HEK293T (cell line): Measurements from ENCODE around the gene MYEOV.

Experiments used
- CTCF ChIA-PET: fragments of 350-600 bp; formaldehyde crosslinking; extraction: SDS; loops from one replicate; lab custom pipeline; 2021; ENCODE audit warnings: antibody characterized with exemption, inconsistent platforms; lab: Yijun Ruan, JAX
- POLR2A ChIA-PET: fragments of 350-600 bp; formaldehyde crosslinking; extraction: SDS; loops from one replicate; lab custom pipeline; 2020; ENCODE audit warnings: antibody characterized with exemption, inconsistent platforms; lab: Yijun Ruan, JAX
- DNase-seq: peaks from one replicate; pipeline ENCODE4 v3.0.0; 2012; ENCODE audit warnings: mixed read lengths; ENCODE audit errors: extremely low spot score
- ARNT ChIP-seq: fragments of 450-650 bp; IDR thresholded peaks from 2 replicates; pipeline ENCODE4 v1.6.1; 2017; ENCODE audit warnings: mild to moderate bottlenecking
- BHLHE40 ChIP-seq: fragments of 450-650 bp; IDR thresholded peaks from 2 replicates; pipeline ENCODE4 v1.6.1; 2016; ENCODE audit warnings: mild to moderate bottlenecking, moderate library complexity, borderline replicate concordance
- CTBP1 ChIP-seq: fragments of 450-650 bp; IDR thresholded peaks from 2 replicates; pipeline ENCODE4 v1.6.1; 2016; ENCODE audit warnings: borderline replicate concordance
- ELF4 ChIP-seq: fragments of 450-650 bp; IDR thresholded peaks from 2 replicates; pipeline ENCODE4 v1.6.1; 2017; ENCODE audit warnings: antibody characterized with exemption
- FOXA1 ChIP-seq: fragments of 450-650 bp; IDR thresholded peaks from 2 replicates; pipeline ENCODE4 v1.6.1; 2016; ENCODE audit warnings: mild to moderate bottlenecking
- FOXK2 ChIP-seq: fragments of 450-650 bp; IDR thresholded peaks from 2 replicates; pipeline ENCODE4 v1.6.1; 2016; ENCODE audit warnings: mild to moderate bottlenecking
- FOXM1 ChIP-seq: fragments of 450-650 bp; IDR thresholded peaks from 2 replicates; pipeline ENCODE4 v1.6.1; 2017; ENCODE audit warnings: mild to moderate bottlenecking, borderline replicate concordance
- HDGF ChIP-seq: fragments of 450-650 bp; IDR thresholded peaks from 2 replicates; pipeline ENCODE4 v1.6.1; 2017; ENCODE audit warnings: antibody characterized with exemption, borderline replicate concordance
- L3MBTL2 ChIP-seq: fragments of 450-650 bp; conservative IDR thresholded peaks from 2 replicates; pipeline ENCODE4 v1.6.1; 2016; ENCODE audit warnings: mild to moderate bottlenecking
- LEF1 ChIP-seq: fragments of 450-650 bp; IDR thresholded peaks from 2 replicates; pipeline ENCODE4 v1.6.1; 2017; ENCODE audit warnings: mild to moderate bottlenecking, borderline replicate concordance
- NFRKB ChIP-seq: fragments of 450-650 bp; IDR thresholded peaks from 2 replicates; pipeline ENCODE4 v1.6.1; 2016; ENCODE audit warnings: mild to moderate bottlenecking, moderate library complexity
- SP1 ChIP-seq: fragments of 450-650 bp; IDR thresholded peaks from 2 replicates; pipeline ENCODE4 v1.6.1; 2017
- SUZ12 ChIP-seq: fragments of 450-650 bp; IDR thresholded peaks from 2 replicates; pipeline ENCODE4 v1.6.1; 2016; ENCODE audit warnings: mild to moderate bottlenecking
- TARDBP ChIP-seq: fragments of 450-650 bp; IDR thresholded peaks from 2 replicates; pipeline ENCODE4 v1.6.1; 2016
- ZNF384 ChIP-seq: fragments of 450-650 bp; IDR thresholded peaks from 2 replicates; pipeline ENCODE4 v1.6.1; 2016
- TF ChIP-seq, protein P1 (sequence below): fragments of 450-650 bp; IDR thresholded peaks from 2 replicates; pipeline ENCODE4 v1.6.1; 2016

The MYEOV gene

DNA sequence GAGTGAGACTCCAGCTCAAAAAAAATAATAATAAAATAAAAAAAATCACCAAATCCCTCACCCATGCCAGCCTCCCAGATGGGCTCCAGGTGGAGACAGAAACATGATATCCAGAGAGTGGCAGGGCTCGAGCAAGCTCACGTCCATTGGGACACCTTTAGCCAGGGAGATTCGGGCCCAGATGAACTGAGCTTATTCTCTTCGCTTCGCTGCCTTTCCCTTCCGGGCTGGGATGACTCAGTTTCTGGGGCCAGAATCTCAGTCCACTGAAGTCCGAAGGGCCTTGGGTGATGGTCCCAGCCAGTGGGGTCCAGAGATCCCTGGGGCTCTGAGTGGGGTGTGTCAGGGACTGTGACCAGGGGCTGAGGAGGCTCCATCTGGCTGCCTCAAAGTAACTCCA lies 23.0 kb upstream of the MYEOV start:
- ChIA-PET POLR2A (no interaction called here), CTCF (interaction anchor here (0.7 kb wide), 1 partner anchor 12 kb away, joined by 3 read pairs; no protein-coding TSS in a partner anchor)
- no peak for DNase-seq
- TF ChIP-seq ELF4 (no peak), LEF1 (no peak), FOXA1 (no peak), ZNF384 (no peak), BHLHE40 (no peak), TARDBP (no peak), SUZ12 (no peak), ARNT (no peak)
- TF ChIP-seq, protein P1, sequence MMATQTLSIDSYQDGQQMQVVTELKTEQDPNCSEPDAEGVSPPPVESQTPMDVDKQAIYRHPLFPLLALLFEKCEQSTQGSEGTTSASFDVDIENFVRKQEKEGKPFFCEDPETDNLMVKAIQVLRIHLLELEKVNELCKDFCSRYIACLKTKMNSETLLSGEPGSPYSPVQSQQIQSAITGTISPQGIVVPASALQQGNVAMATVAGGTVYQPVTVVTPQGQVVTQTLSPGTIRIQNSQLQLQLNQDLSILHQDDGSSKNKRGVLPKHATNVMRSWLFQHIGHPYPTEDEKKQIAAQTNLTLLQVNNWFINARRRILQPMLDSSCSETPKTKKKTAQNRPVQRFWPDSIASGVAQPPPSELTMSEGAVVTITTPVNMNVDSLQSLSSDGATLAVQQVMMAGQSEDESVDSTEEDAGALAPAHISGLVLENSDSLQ: no peak

DNA sequence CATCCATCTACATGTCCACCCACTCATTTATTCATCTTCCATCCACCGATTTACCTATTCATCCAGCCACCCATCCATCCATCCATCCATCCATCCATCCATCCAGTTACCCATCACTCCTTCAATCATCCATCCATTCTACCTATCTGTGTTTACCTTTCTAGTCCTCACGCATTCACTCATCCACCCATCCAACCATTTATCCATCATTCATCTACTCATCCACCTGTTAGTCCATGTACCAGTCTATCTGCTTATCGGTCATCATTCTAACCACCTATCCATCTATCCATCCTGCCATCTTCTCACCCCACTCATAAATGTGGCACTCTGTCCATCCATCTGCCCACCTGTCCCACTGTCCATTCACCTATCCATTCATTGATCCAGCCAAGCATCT lies 21.9 kb upstream of the MYEOV start:
- ChIA-PET POLR2A (no interaction called here), CTCF (no interaction called here)
- DNase-seq: no peak
- no peak for TF ChIP-seq FOXM1
- TF ChIP-seq FOXK2: no peak

DNA sequence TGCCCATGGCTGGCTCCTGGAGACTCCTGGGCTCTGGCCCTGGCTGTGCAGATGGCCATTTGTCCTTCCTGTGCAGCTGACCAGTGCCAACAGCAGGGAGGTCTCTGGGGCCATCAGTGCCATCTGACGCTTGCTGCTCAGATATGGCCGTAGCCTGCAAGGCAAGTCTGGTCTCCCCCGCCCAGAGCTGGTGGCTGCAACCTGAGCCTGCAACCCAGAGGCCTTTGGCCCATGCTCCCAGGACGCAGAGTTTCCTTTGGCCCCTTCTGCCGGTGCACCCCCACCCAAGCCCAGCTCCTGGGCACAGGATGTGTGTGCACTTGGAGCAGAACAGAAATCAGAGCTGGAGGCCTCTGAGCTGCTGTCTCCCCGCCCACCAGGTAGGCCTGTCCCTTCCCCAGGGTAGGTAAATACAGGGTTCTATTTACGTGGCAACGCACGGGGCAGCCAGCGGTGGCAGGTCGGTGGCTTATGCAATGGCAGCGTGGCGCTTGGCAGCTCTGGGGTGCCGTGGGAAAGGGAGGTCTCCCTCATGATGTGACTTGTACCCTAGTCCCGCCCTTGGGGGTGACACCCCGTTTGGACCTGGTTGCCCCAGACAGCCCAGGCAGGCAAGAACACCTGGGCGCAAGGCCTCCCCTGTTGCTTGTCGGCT lies 21.0 kb upstream of the MYEOV start:
- CTCF ChIA-PET: no interaction called here
- no peak for DNase-seq
- TF ChIP-seq SP1: no peak
- TF ChIP-seq HDGF: no peak
- no peak for TF ChIP-seq ARNT
- TF ChIP-seq TARDBP: no peak
- TF ChIP-seq FOXK2: no peak
- no peak for TF ChIP-seq SUZ12
- TF ChIP-seq ELF4: no peak
- no peak for TF ChIP-seq FOXM1
- no peak for TF ChIP-seq L3MBTL2
- TF ChIP-seq ZNF384: no peak
- TF ChIP-seq, protein P1: no peak
- TF ChIP-seq FOXA1: no peak
- no peak for TF ChIP-seq CTBP1
- POLR2A ChIA-PET: no interaction called here

DNA sequence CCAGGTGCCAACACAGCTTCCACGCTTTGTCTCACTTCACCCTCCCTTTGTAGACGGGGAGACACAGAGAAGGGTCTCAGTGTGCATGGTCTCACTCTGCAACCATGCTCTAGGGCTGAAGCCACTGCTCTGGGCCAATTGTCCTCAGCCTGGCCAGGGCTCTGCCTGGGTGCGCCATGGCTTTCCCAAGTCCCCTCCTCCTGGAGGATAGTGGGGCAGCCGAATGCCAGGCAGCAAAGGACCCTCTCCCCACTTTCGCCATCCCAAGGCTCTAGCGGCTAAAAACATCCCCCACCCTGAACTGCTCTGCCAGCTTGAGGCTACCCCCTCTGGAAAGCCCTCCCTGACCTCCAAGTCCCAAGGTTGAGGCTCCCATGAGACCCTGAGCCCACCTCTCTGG lies 20.4 kb upstream of the MYEOV start:
- TF ChIP-seq CTBP1: no peak
- no peak for TF ChIP-seq L3MBTL2
- no peak for TF ChIP-seq BHLHE40
- no peak for TF ChIP-seq NFRKB
- no peak for TF ChIP-seq ARNT
- TF ChIP-seq SP1: no peak
- no peak for TF ChIP-seq FOXK2
- TF ChIP-seq FOXA1: no peak
- TF ChIP-seq SUZ12: no peak
- TF ChIP-seq ZNF384: no peak
- TF ChIP-seq HDGF: no peak
- no peak for TF ChIP-seq TARDBP
- TF ChIP-seq LEF1: no peak
- TF ChIP-seq ELF4: no peak
- TF ChIP-seq, protein P1: no peak
- TF ChIP-seq FOXM1: no peak
- DNase-seq: no peak
- CTCF ChIA-PET: no interaction called here
- POLR2A ChIA-PET: no interaction called here

DNA sequence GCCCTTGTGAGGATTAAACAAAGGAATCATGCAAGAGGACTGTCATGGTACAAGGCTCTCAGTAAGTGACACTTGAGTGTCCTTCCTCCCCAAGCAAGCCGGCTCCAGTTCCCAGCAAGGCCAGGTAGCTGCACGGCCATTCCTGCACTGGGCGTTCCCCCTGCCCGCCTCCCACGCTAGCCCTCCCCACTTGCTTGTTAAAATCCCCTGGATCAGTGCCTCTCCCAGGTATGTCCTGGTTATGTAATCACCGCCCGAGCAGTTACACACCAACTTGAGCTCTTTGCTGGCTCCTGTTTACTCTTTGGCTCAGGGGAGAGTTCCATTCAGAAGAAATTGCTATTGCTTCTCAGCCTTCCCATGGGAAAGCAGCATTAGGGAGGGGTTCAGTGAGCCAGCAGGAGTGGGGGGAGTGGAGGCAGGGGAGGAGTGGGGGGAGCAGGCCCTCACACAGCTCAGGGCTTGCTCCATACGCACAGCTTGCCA lies 19.4 kb upstream of the MYEOV start:
- DNase-seq: no peak
- TF ChIP-seq SUZ12: no peak
- no peak for TF ChIP-seq ARNT
- TF ChIP-seq FOXK2: no peak
- TF ChIP-seq, protein P1: no peak
- no peak for TF ChIP-seq HDGF
- TF ChIP-seq BHLHE40: no peak
- TF ChIP-seq FOXA1: no peak
- TF ChIP-seq L3MBTL2: no peak
- no peak for TF ChIP-seq LEF1
- TF ChIP-seq ZNF384: no peak
- TF ChIP-seq SP1: no peak
- no peak for TF ChIP-seq CTBP1
- no peak for TF ChIP-seq ELF4
- TF ChIP-seq FOXM1: no peak
- TF ChIP-seq NFRKB: no peak
- POLR2A ChIA-PET: no interaction called here
- CTCF ChIA-PET: interaction anchor here (0.6 kb wide), 1 partner anchor 10 kb away, joined by 3 read pairs; no protein-coding TSS in a partner anchor

DNA sequence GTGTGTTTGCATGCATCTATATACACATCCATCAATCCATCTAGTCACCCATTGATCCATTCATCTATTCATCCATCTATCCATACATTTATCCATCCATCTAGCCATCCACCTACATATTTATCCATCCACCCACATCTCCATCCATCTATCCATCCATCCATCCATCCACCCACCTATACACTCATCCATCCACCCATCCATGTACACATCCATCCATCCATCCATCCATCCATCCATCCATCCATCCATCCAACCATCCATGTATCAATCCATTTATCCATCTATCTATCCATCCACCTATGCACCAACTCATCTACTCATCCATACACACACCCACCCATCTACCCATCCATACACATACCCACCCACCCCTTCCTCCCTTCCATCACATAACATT lies 18.8 kb upstream of the MYEOV start:
- CTCF ChIA-PET: no interaction called here
- TF ChIP-seq ARNT (no peak), ELF4 (no peak), FOXA1 (no peak), SUZ12 (no peak), LEF1 (no peak), ZNF384 (no peak), SP1 (no peak), L3MBTL2 (no peak), CTBP1 (no peak), TARDBP (no peak)
- no peak for DNase-seq
- POLR2A ChIA-PET: no interaction called here
